ENCODE data around the gene COX15. TPM values are rescaled to one million over a fixed set of nuclear protein-coding genes. Genes with fewer than 3 reads are reported as not detected.
"Not testable (repeated sequence)": the region's sequence is repeated elsewhere in the genome, so short reads cannot be mapped to it uniquely, and the experiment has no call there.

COX15 gene
- total RNA-seq, 1 donor from 2014 or later = 44.5 TPM

DNA sequence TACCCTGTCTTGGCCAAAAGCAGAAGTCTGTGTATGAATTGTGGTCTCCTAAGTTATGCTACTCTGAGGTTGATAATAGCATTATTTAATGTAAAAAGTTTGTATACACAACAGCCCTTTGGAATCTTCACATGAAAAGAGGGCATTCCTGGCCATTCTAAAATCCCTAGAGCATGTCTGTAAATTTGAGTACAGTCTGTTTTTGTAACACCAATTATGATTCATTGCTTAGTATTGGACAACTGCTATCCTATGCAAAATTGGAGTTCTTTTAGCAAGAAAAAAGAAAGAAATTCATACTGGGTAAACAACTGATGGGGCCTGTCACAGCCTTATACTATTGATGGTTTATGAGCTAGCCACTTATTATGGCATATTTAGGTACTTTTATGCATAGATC, 10.3 kb upstream of the COX15 start:
- ChIA-PET POLR2A (no interaction called here), CTCF (no interaction called here)
- no peak for ATAC-seq (ENCODE audit: low read depth)
- H3K4me1 Mint-ChIP-seq = no peaks in the 10 kb centered on the region
- peaks cover 85% of the 10 kb centered on the region for H3K36me3 Mint-ChIP-seq (ENCODE audit: low read depth)
- H3K9me3 Mint-ChIP-seq = peaks cover 15% of the 10 kb centered on the region
- TF ChIP-seq CTCF (IDR thresholded peaks at IDR 0.05) = no peak
- no peak overlapping the region for H3K27ac Mint-ChIP-seq
- H3K27me3 Mint-ChIP-seq = no peaks in the 10 kb centered on the region
- no peak overlapping the region for H3K4me3 Mint-ChIP-seq
- intact Hi-C loops (cut with micrococcal nuclease) = no loop called here
- no peak for DNase-seq

- ChIA-PET CTCF (interaction anchor here (1.3 kb wide), 1 partner anchor 9 kb away, joined by 3 read pairs; the partner anchor contains the start of genes COX15 and CUTC), POLR2A (no interaction called here)
- H3K9me3 Mint-ChIP-seq = peaks cover 15% of the 10 kb centered on the region
- TF ChIP-seq CTCF (IDR thresholded peaks at IDR 0.05) = no peak
- no peaks in the 10 kb centered on the region for H3K27me3 Mint-ChIP-seq
- no peaks in the 10 kb centered on the region for H3K4me1 Mint-ChIP-seq
- intact Hi-C loops (cut with micrococcal nuclease) = no loop called here
- no peak overlapping the region for H3K4me3 Mint-ChIP-seq
- ATAC-seq (ENCODE audit: low read depth) (no peak), DNase-seq (no peak)
- no peak overlapping the region for H3K27ac Mint-ChIP-seq
- H3K36me3 Mint-ChIP-seq (ENCODE audit: low read depth) = peaks cover 87% of the 10 kb centered on the region
Observed at GRCh38 chr10:99740933-99741559, 9.1 kb upstream of the COX15 start.

DNA sequence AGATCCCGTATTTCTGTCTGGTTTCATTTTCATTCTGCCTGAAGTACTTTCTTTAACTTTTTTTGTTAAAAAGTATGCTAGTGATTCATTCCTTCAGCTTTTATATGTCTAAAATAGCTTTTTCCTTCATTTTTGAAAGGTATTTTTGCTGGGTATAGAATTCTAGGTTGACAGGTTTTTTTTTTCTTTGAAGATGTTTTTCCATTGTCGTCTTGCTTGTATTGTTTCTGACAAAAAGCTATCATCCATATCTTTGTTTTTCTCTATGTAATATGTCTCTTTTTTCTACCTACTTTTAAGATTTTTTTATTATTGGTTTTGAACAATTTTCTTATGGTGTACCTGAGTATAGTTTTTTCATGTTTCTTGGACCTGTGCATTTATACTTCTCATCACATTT, 8.3 kb upstream of the COX15 start:
- Mint-ChIP-seq H3K4me1 (no peaks in the 10 kb centered on the region), H3K36me3 (ENCODE audit: low read depth) (peaks cover 87% of the 10 kb centered on the region), H3K9me3 (peaks cover 15% of the 10 kb centered on the region), H3K4me3 (no peak overlapping the region), H3K27ac (no peak overlapping the region), H3K27me3 (no peaks in the 10 kb centered on the region)
- DNase-seq (no peak), ATAC-seq (ENCODE audit: low read depth) (no peak)
- ChIA-PET POLR2A (no interaction called here), CTCF (interaction anchor here (1.3 kb wide), 1 partner anchor 8 kb away, joined by 3 read pairs; the partner anchor contains the start of genes COX15 and CUTC)
- TF ChIP-seq CTCF (IDR thresholded peaks at IDR 0.05) = no peak
- intact Hi-C loops (cut with micrococcal nuclease) = no loop called here

DNA sequence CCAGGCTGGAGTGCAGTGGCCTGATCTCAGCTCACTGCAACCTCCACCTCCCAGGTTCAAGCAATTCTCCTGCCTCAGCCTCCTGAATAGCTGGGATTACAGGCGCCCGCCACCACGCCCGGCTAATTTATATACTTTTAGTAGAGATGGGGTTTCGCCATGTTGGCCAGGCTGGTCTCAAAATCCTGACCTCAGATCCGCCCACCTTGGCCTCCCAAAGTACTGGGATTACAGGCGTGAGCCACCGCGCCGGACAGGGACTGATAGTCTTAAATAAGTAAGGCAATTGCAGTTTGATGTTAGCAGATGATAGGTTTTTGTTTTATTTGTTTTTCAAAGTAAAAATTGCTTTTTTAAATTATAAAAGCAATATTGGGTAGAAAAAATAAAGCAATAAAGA, 2.2 kb upstream of the COX15 start:
- H3K9me3 Mint-ChIP-seq; H3K27ac Mint-ChIP-seq; CTCF ChIA-PET; H3K4me3 Mint-ChIP-seq; DNase-seq; H3K27me3 Mint-ChIP-seq; ATAC-seq (ENCODE audit: low read depth): not testable (repeated sequence)
- intact Hi-C loops (cut with micrococcal nuclease) = loop anchor here (5.0 kb wide), 2 partner anchors 453 to 1602 kb away; partner anchors contain the start of genes ERLIN1 and R3HCC1L
- POLR2A ChIA-PET = interaction anchor here (0.6 to 0.9 kb wide), 2 partner anchors 19 to 1601 kb away, joined by 3 to 4 read pairs; no protein-coding TSS in a partner anchor
- Mint-ChIP-seq H3K4me1 (peaks cover 31% of the 10 kb centered on the region), H3K36me3 (ENCODE audit: low read depth) (peaks cover 48% of the 10 kb centered on the region)

DNA sequence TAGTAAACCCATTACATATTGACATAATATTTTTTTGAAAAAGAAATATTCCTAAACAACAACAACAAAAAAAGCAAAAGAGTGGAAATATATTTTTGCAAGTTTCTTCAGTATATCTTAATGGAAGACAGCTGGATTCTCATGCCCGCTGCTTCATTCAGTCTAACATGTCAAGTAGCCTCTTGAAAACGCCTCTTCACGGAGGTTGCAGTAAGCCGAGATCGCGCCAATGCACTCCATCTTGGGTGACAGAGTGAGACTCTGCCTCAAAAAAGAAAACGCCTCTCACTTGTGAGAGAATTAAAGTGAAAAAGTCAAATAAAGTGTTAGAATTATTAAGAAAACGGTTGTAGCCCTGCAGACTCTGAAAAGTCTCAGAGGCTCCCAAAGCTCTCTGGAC, 1.4 kb upstream of the COX15 start:
- H3K27me3 Mint-ChIP-seq = no peaks in the 10 kb centered on the region
- H3K4me3 Mint-ChIP-seq = peak overlapping the region; percentile 37
- intact Hi-C loops (cut with micrococcal nuclease) = loop anchor here (2.0 to 5.0 kb wide), 5 partner anchors 275 to 1601 kb away; partner anchors contain the start of genes DNMBP, ERLIN1, GOT1 and R3HCC1L
- DNase-seq (no peak), ATAC-seq (ENCODE audit: low read depth) (no peak)
- H3K27ac Mint-ChIP-seq = no peak overlapping the region
- POLR2A ChIA-PET = interaction anchor here (0.9 to 2.2 kb wide), 2 partner anchors 20 to 114 kb away, joined by 3 to 6 read pairs; no protein-coding TSS in a partner anchor
- peaks cover 31% of the 10 kb centered on the region for H3K4me1 Mint-ChIP-seq
- TF ChIP-seq CTCF (IDR thresholded peaks at IDR 0.05) = no peak
- CTCF ChIA-PET = no interaction called here
- peaks cover 45% of the 10 kb centered on the region for H3K36me3 Mint-ChIP-seq (ENCODE audit: low read depth)
- no peaks in the 10 kb centered on the region for H3K9me3 Mint-ChIP-seq
